K562 (cell line): ENCODE results near the gene MAN2B1. TPM values are rescaled to one million over a fixed set of nuclear protein-coding genes. Genes with fewer than 3 reads are reported as not detected.

Experiments
- BRF1 ChIP-seq: IDR thresholded peaks from 3 replicates; pipeline ENCODE4 v1.6.1; 2011; ENCODE audit warnings: borderline replicate concordance, mild to moderate bottlenecking; ENCODE audit not compliant: insufficient read length; ENCODE audit errors: extremely low read depth
- CHD1 ChIP-seq: fragments of 200-600 bp; sonication (generic); IDR thresholded peaks from one replicate; pipeline ENCODE4 v1.6.1; 2012; ENCODE audit warnings: mild to moderate bottlenecking, moderate library complexity, low read length, inconsistent platforms
- ETV1 ChIP-seq: fragments of 450-650 bp; conservative IDR thresholded peaks from 2 replicates; pipeline ENCODE4 v1.6.1; 2016; ENCODE audit warnings: missing genetic modification characterization, control low read depth, low read depth, missing compliant biosample characterization
- FIP1L1 ChIP-seq: fragments of 200-400 bp; formaldehyde crosslinking; IDR thresholded peaks from 2 replicates; pipeline ENCODE4 v1.6.1; 2018; ENCODE audit warnings: mild to moderate bottlenecking, low read depth, low read length; ENCODE audit not compliant: poor library complexity, severe bottlenecking
- FOS ChIP-seq: IDR thresholded peaks from 3 replicates; pipeline ENCODE4 v1.6.1; 2011; ENCODE audit not compliant: insufficient read length; ENCODE audit errors: extremely low read depth
- FOXA1 ChIP-seq: fragments of 450-650 bp; IDR thresholded peaks from 2 replicates; pipeline ENCODE4 v1.6.1; 2016; ENCODE audit warnings: mild to moderate bottlenecking, borderline replicate concordance
- GATAD2A ChIP-seq: fragments of 450-650 bp; IDR thresholded peaks from 2 replicates; pipeline ENCODE4 v1.6.1; 2017
- GTF2E2 ChIP-seq: fragments of 200-800 bp; sonication (Bioruptor generic); IDR thresholded peaks from 2 replicates; pipeline ENCODE4 v1.6.1; 2016; ENCODE audit warnings: missing genetic modification characterization, missing compliant biosample characterization
- HNRNPH1 ChIP-seq: fragments of 200-400 bp; formaldehyde crosslinking; optimal IDR thresholded peaks from 2 replicates; pipeline ENCODE3; 2017; ENCODE audit warnings: low read depth, mild to moderate bottlenecking, low read length, moderate library complexity
- IFI16 ChIP-seq: fragments of 250-450 bp; sonication (Bioruptor Pico); IDR thresholded peaks from 2 replicates; pipeline ENCODE4 v2.1.2; 2022; ENCODE audit warnings: mild to moderate bottlenecking, inconsistent platforms
- KHSRP ChIP-seq: fragments of 450-650 bp; IDR thresholded peaks from 2 replicates; pipeline ENCODE4 v1.6.1; 2017
- MYC ChIP-seq, 2 experiments: fragments of 250-450 bp in 1 of 2; sonication (Bioruptor Pico) in 1 of 2; IDR thresholded peaks; 2 replicates each; pipeline versions ENCODE4 v1.5.1 to v1.6.1; 2012 to 2021; ENCODE audit warnings: low read depth in 2 of 2, borderline replicate concordance in 1 of 2, improper control_type of control experiment in 1 of 2, low read length in 1 of 2, mild to moderate bottlenecking in 1 of 2, moderate library complexity in 1 of 2
- NCOA2 ChIP-seq, 2 experiments: fragments of 450-650 bp; IDR thresholded peaks; 2 replicates each; pipeline ENCODE4 v1.6.1; 2018; ENCODE audit warnings: mild to moderate bottlenecking in 2 of 2, moderate library complexity in 1 of 2; ENCODE audit not compliant: partially characterized antibody in 2 of 2
- PML ChIP-seq: IDR thresholded peaks from 2 replicates; pipeline ENCODE4 v1.6.1; 2012; ENCODE audit warnings: low read length, inconsistent platforms
- RBM34 ChIP-seq: fragments of 200-400 bp; formaldehyde crosslinking; IDR thresholded peaks from 2 replicates; pipeline ENCODE4 v1.6.1; 2018; ENCODE audit warnings: low read length, borderline replicate concordance; ENCODE audit not compliant: insufficient read depth
- SP2 ChIP-seq: IDR thresholded peaks from 2 replicates; pipeline ENCODE4 v1.6.1; 2011; ENCODE audit warnings: mild to moderate bottlenecking, low read depth, low read length, moderate library complexity; ENCODE audit not compliant: poor library complexity, severe bottlenecking; ENCODE audit errors: extremely low read depth
- SRF ChIP-seq, 2 experiments: fragments of 250-450, 450-650 bp in 1 of 2; sonication (Bioruptor Pico) in 1 of 2; sonication (generic) in 1 of 2; formaldehyde crosslinking; IDR thresholded peaks; 2 replicates each; pipeline versions ENCODE4 v1.5.0 to v1.5.1; 2020 to 2022; ENCODE audit warnings: mild to moderate bottlenecking in 1 of 2, missing genetic modification reagents in 1 of 2
- TFAM ChIP-seq: fragments of 250-450 bp; sonication (Bioruptor Pico); conservative IDR thresholded peaks from 2 replicates; pipeline ENCODE4 v1.5.0; 2021; ENCODE audit warnings: mild to moderate bottlenecking, moderate library complexity
- ZEB2 ChIP-seq: fragments of 450-650 bp; IDR thresholded peaks from 2 replicates; pipeline ENCODE4 v1.6.1; 2016
- ZNF224 ChIP-seq: sonication (generic); formaldehyde crosslinking; IDR thresholded peaks from 2 replicates; pipeline ENCODE4 v1.8.0; 2022; ENCODE audit warnings: mild to moderate bottlenecking, missing genetic modification reagents
- polyA plus RNA-seq, 8 experiments: library from polyadenylated mRNA; depleted of rRNA in 4 of 8; stranded (reverse) in 5 of 8; unstranded in 3 of 8; fragments of >200 nt; fragmentation: Nextera tagmentation in 2 of 8; fragmentation: Illumina TruSeq in 1 of 8; extraction: Ambion mirVana in 2 of 8; extraction: Trizol in 1 of 8; gene quantifications; 2 replicates each; pipeline versions ENCODE4 v1.2.1 to v1.2.3, GENCODE V29; 2011 to 2014; ENCODE audit warnings: inconsistent platforms in 1 of 8, missing spikeins in 1 of 8
- total RNA-seq, 7 experiments: library from RNA; depleted of rRNA in 6 of 7; stranded (reverse); fragments of >200 nt in 6 of 7; fragmentation: Illumina TruSeq in 2 of 7; extraction: Trizol in 2 of 7; gene quantifications; 2 replicates each; pipeline versions ENCODE4 v1.2.1 to v1.2.3, GENCODE V29; 2011 to 2021; ENCODE audit warnings: low replicate concordance in 1 of 7
- TF ChIP-seq, protein P1 (sequence below), 2 experiments: fragments of 450-650 bp in 1 of 2; sonication (generic) in 1 of 2; formaldehyde crosslinking; conservative IDR thresholded peaks; 2 replicates each; pipeline versions ENCODE4 v1.4.0 to v1.8.1; 2020 to 2022; ENCODE audit warnings: mild to moderate bottlenecking in 1 of 2, missing genetic modification reagents in 1 of 2
- TF ChIP-seq, protein P2 (sequence below), 3 experiments: IDR thresholded peaks in 2 of 3; conservative IDR thresholded peaks in 1 of 3; 2 replicates each; pipeline ENCODE4 v1.5.1; 2011 to 2012; ENCODE audit warnings: low read length in 3 of 3, mild to moderate bottlenecking in 3 of 3, control low read depth in 2 of 3, improper control_type of control experiment in 1 of 3, inconsistent platforms in 1 of 3, low read depth in 1 of 3, mixed read lengths in 1 of 3, moderate library complexity in 1 of 3; ENCODE audit not compliant: insufficient read depth in 2 of 3
- TF ChIP-seq, protein P3 (sequence below): sonication (generic); formaldehyde crosslinking; IDR thresholded peaks from 2 replicates; pipeline ENCODE4 v1.8.1; 2023; ENCODE audit warnings: mild to moderate bottlenecking, missing genetic modification reagents

The MAN2B1 gene
- total and polyA plus RNA-seq, 9 of the 15 experiments (the other 6 are each of a cell fraction or from before 2014, with no cell fraction given): 0.59 to 33.8 (median 11.4) TPM

DNA sequence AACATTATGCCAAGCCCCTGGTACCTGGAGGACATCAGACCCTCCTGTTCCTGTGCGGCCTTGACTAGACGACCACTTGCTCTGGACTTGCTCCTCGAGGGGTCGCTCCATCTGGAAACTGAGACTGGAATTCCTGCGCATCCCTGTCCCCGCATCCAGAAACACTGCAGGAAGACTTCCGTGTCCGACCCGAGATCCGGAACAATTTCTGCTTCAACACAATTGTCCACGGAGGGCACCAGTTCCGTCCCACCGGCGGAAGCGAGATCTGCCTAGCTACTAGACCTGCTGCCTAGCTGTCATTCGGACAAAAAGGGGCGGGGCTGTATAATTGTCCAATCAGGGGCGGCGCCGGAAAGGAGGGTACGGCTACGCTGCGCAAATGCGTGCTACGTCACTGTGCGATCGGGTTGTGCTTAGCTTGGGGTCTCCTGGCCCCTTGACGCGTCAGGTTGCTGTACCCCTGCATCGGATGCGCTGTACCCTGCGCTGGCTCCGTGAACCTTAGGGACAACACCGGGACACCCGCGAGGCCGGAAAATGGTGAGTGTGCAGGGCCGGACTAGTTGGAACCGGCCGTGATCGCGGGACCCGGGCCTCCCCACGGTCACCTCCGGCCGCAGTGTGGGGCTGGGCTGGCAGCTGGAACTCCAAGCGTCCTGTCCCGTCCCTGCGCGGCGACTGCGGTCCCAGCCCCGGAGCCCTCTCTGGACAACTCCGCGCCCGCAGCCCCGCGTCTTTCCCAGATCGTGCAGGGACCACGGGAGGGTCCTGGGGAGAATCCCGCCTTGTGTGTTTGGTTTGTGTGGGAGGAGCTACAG, 55.8 kb downstream of the MAN2B1 start, which contains the start of the genes ZNF490 and ZNF791 (continued):
- peak; percentile 97 for TF ChIP-seq ZEB2
- no peak for TF ChIP-seq FIP1L1
- TF ChIP-seq GTF2E2 (tag): peak; percentile 95; the same call in 1 of the 2 replicates
- peak; percentile 31; the same call in 1 of the 2 replicates for TF ChIP-seq MYC (IDR thresholded peaks at IDR 0.05; ENCODE audit: low read depth, low read length)
- TF ChIP-seq MYC (CRISPR knock-in tag; IDR thresholded peaks at IDR 0.05; ENCODE audit: borderline replicate concordance, low read depth): no peak
- TF ChIP-seq, protein P1, sequence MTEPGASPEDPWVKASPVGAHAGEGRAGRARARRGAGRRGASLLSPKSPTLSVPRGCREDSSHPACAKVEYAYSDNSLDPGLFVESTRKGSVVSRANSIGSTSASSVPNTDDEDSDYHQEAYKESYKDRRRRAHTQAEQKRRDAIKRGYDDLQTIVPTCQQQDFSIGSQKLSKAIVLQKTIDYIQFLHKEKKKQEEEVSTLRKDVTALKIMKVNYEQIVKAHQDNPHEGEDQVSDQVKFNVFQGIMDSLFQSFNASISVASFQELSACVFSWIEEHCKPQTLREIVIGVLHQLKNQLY (CRISPR knock-in tag; conservative IDR thresholded peaks at IDR 0.05): no peak
- TF ChIP-seq BRF1: no peak
- no peak for TF ChIP-seq NCOA2 (IDR thresholded peaks at IDR 0.05; ENCODE audit: partially characterized antibody in 2 of 2)
- TF ChIP-seq TFAM: no peak
- TF ChIP-seq SRF (CRISPR knock-in tag; IDR thresholded peaks at IDR 0.05): peak in 1 of 2 experiments; percentile 29; a peak in 1 of 4 replicates
- peak; percentile 73 for TF ChIP-seq PML
- no peak for TF ChIP-seq FOXA1
- no peak for TF ChIP-seq CHD1
- TF ChIP-seq KHSRP: no peak
- no peak for TF ChIP-seq ZNF224 (CRISPR knock-in tag)
- no peak for TF ChIP-seq GATAD2A
- TF ChIP-seq, protein P2, sequence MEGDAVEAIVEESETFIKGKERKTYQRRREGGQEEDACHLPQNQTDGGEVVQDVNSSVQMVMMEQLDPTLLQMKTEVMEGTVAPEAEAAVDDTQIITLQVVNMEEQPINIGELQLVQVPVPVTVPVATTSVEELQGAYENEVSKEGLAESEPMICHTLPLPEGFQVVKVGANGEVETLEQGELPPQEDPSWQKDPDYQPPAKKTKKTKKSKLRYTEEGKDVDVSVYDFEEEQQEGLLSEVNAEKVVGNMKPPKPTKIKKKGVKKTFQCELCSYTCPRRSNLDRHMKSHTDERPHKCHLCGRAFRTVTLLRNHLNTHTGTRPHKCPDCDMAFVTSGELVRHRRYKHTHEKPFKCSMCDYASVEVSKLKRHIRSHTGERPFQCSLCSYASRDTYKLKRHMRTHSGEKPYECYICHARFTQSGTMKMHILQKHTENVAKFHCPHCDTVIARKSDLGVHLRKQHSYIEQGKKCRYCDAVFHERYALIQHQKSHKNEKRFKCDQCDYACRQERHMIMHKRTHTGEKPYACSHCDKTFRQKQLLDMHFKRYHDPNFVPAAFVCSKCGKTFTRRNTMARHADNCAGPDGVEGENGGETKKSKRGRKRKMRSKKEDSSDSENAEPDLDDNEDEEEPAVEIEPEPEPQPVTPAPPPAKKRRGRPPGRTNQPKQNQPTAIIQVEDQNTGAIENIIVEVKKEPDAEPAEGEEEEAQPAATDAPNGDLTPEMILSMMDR (IDR thresholded peaks at IDR 0.05 in 2 of 3, conservative IDR thresholded peaks at IDR 0.05 in 1 of 3; ENCODE audit: insufficient read depth in 2 of 3, low read depth in 1 of 3, low read length in 3 of 3): peak in 2 of 3 experiments; percentile 6 to 18; a peak in 1 of 6 replicates
- no peak for TF ChIP-seq FOS
- peak; percentile 89 for TF ChIP-seq ETV1 (tag)
- no peak for TF ChIP-seq RBM34
- no peak for TF ChIP-seq HNRNPH1
- TF ChIP-seq SP2: peak; percentile 29
- TF ChIP-seq, protein P3, sequence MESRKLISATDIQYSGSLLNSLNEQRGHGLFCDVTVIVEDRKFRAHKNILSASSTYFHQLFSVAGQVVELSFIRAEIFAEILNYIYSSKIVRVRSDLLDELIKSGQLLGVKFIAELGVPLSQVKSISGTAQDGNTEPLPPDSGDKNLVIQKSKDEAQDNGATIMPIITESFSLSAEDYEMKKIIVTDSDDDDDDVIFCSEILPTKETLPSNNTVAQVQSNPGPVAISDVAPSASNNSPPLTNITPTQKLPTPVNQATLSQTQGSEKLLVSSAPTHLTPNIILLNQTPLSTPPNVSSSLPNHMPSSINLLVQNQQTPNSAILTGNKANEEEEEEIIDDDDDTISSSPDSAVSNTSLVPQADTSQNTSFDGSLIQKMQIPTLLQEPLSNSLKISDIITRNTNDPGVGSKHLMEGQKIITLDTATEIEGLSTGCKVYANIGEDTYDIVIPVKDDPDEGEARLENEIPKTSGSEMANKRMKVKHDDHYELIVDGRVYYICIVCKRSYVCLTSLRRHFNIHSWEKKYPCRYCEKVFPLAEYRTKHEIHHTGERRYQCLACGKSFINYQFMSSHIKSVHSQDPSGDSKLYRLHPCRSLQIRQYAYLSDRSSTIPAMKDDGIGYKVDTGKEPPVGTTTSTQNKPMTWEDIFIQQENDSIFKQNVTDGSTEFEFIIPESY (CRISPR knock-in tag): peak; percentile 60
- TF ChIP-seq IFI16 (CRISPR knock-in tag): no peak
